ENCODE measurements around the gene SNF8.
"Not testable (repeated sequence)": the region's sequence is repeated elsewhere in the genome, so short reads cannot be mapped to it uniquely, and the experiment has no call there.

SNF8 gene

DNA sequence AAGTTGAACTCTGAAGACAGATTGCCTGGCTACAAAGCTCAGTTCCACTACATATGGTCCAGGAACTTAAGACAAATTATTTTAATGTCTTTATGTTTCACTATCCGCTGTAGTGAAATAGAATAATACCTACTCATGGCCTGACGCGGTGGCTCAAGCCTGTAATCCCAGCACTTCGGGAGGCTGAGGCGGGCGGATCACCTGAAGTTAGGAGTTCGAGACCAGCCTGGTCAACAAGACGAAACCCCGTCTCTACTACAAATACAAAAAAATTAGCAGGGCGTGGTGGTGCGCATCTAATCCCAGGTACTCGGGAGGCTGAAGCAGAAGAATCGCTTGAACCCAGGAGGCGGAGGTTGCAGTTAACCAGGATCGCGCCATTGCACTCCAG is 614 bp upstream of the SNF8 start:
- TF ChIP-seq ZFP37 (tag by site-specific recombination; IDR thresholded peaks at IDR 0.05), result 0 out of 2 replicates have a peak, but pooled peaks have one; percentile 1
- peaks cover 20 to 25% of the 10 kb centered on the region in 2 experiments; a peak in 2 of 3 replicates for H3K36me3 ChIP-seq (ENCODE audit: control insufficient read depth in 2 of 2, insufficient read depth in 1 of 2, low read length in 2 of 2)
- peak overlapping the region; percentile 69 for H3K4me3 ChIP-seq (ENCODE audit: low read depth, low read length)
- peak overlapping the region; percentile 76 for H3K27ac ChIP-seq (ENCODE audit: extremely low read depth, low read depth, low read length)
- CTCF ChIA-PET, result interaction anchor here (0.6 to 2.8 kb wide), 7 partner anchors 8 to 140 kb away, joined by 3 to 13 read pairs (median 4); no protein-coding TSS in a partner anchor
- H3K9me3 ChIP-seq (ENCODE audit: control insufficient read depth, insufficient read depth, low read depth, low read length); H3K4me1 ChIP-seq (ENCODE audit: control insufficient read depth, insufficient read depth, low read length): not testable (repeated sequence)
- POLR2A ChIA-PET, result interaction anchor here (0.6 to 2.5 kb wide), 24 partner anchors 8 to 1764 kb away, joined by 3 to 46 read pairs (median 4); partner anchors contain the start of genes ATP5MC1, GIP and IGF2BP1

DNA sequence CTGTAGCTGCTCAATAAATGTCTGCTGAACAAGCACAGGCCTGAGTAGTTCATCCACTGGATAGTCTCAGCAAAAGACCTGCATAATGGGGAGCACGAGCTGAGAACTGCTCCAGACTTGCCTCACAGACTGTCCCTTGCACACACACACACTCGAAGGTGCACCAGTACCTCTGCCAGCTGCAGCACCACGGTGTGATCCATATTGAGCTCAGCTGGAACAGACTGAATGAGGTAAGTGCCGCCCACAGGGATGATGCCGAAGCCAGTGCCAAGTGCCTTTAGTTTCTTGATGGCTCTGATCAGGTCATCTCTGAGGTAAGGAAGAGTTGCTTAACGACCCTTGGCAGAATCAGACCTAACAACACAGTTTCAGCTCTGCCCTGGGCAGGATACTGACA is 11.6 kb downstream of the SNF8 start:
- TF ChIP-seq ZFHX2 (tag by site-specific recombination; conservative IDR thresholded peaks at IDR 0.05) (0 out of 2 replicates have a peak, but pooled peaks have one; percentile 25), SP2 (tag by site-specific recombination; IDR thresholded peaks at IDR 0.05) (no peak), ZNF600 (tag by site-specific recombination; IDR thresholded peaks at IDR 0.05) (peak; percentile 36; the same call in 1 of the 2 replicates), ZFP41 (tag by site-specific recombination; IDR thresholded peaks at IDR 0.05; ENCODE audit: borderline replicate concordance) (no peak), ZBTB17 (tag by site-specific recombination; IDR thresholded peaks at IDR 0.05) (peak; percentile 60), TRIM28 (IDR thresholded peaks at IDR 0.05; ENCODE audit: borderline replicate concordance, low read length) (no peak)
- TF ChIP-seq, protein P1, sequence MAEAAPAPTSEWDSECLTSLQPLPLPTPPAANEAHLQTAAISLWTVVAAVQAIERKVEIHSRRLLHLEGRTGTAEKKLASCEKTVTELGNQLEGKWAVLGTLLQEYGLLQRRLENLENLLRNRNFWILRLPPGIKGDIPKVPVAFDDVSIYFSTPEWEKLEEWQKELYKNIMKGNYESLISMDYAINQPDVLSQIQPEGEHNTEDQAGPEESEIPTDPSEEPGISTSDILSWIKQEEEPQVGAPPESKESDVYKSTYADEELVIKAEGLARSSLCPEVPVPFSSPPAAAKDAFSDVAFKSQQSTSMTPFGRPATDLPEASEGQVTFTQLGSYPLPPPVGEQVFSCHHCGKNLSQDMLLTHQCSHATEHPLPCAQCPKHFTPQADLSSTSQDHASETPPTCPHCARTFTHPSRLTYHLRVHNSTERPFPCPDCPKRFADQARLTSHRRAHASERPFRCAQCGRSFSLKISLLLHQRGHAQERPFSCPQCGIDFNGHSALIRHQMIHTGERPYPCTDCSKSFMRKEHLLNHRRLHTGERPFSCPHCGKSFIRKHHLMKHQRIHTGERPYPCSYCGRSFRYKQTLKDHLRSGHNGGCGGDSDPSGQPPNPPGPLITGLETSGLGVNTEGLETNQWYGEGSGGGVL (tag by site-specific recombination; IDR thresholded peaks at IDR 0.05), result no peak
- TF ChIP-seq, protein P2, sequence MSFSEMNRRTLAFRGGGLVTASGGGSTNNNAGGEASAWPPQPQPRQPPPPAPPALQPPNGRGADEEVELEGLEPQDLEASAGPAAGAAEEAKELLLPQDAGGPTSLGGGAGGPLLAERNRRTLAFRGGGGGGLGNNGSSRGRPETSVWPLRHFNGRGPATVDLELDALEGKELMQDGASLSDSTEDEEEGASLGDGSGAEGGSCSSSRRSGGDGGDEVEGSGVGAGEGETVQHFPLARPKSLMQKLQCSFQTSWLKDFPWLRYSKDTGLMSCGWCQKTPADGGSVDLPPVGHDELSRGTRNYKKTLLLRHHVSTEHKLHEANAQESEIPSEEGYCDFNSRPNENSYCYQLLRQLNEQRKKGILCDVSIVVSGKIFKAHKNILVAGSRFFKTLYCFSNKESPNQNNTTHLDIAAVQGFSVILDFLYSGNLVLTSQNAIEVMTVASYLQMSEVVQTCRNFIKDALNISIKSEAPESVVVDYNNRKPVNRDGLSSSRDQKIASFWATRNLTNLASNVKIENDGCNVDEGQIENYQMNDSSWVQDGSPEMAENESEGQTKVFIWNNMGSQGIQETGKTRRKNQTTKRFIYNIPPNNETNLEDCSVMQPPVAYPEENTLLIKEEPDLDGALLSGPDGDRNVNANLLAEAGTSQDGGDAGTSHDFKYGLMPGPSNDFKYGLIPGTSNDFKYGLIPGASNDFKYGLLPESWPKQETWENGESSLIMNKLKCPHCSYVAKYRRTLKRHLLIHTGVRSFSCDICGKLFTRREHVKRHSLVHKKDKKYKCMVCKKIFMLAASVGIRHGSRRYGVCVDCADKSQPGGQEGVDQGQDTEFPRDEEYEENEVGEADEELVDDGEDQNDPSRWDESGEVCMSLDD (tag by site-specific recombination; IDR thresholded peaks at IDR 0.05), result no peak
- Histone ChIP-seq H3K9me3 (ENCODE audit: control insufficient read depth, insufficient read depth, low read depth, low read length) (no peaks in the 10 kb centered on the region), H3K27ac (ENCODE audit: extremely low read depth, low read depth, low read length) (no peak overlapping the region), H3K4me1 (ENCODE audit: control insufficient read depth, insufficient read depth, low read length) (peaks cover 3% of the 10 kb centered on the region; the same call in 1 of the 2 replicates), H3K4me3 (ENCODE audit: low read depth, low read length) (no peak overlapping the region), H3K36me3 (ENCODE audit: control insufficient read depth in 2 of 2, insufficient read depth in 1 of 2, low read length in 2 of 2) (peaks cover 79 to 94% of the 10 kb centered on the region in 2 experiments)
- POLR2A ChIA-PET, result interaction anchor here (1.0 to 2.8 kb wide), 3 partner anchors 11 to 40 kb away, joined by 3 to 11 read pairs (median 9); partner anchors contain the start of genes ATP5MC1 and SNF8
- CTCF ChIA-PET, result interaction anchor here (0.6 to 1.2 kb wide), 2 partner anchors 99 to 129 kb away, joined by 3 to 6 read pairs; no protein-coding TSS in a partner anchor

GRCh38 chr17:48930435-48930873 is 14.2 kb downstream of the SNF8 start:
- H3K4me1 ChIP-seq (ENCODE audit: control insufficient read depth, insufficient read depth, low read length), result peaks cover 3% of the 10 kb centered on the region; the same call in 1 of the 2 replicates
- TF ChIP-seq KLF9 (tag by site-specific recombination; IDR thresholded peaks at IDR 0.05; ENCODE audit: low read depth) (no peak), GLIS1 (tag by site-specific recombination; IDR thresholded peaks at IDR 0.05) (peak; percentile 53)
- peaks cover 78 to 97% of the 10 kb centered on the region in 2 experiments for H3K36me3 ChIP-seq (ENCODE audit: control insufficient read depth in 2 of 2, insufficient read depth in 1 of 2, low read length in 2 of 2)
- H3K27ac ChIP-seq (ENCODE audit: extremely low read depth, low read depth, low read length), result peak overlapping the region; percentile 52; the same call in 1 of the 2 replicates
- POLR2A ChIA-PET, result interaction anchor here (0.6 to 3.5 kb wide), 11 partner anchors 8 to 102 kb away, joined by 3 to 22 read pairs (median 7); partner anchors contain the start of genes ATP5MC1, IGF2BP1, SNF8 and UBE2Z
- CTCF ChIA-PET, result interaction anchor here (0.7 to 1.7 kb wide), 8 partner anchors 22 to 481 kb away, joined by 3 to 9 read pairs (median 3); partner anchors contain the start of gene UBE2Z
- no peak overlapping the region for H3K4me3 ChIP-seq (ENCODE audit: low read depth, low read length)
- H3K9me3 ChIP-seq (ENCODE audit: control insufficient read depth, insufficient read depth, low read depth, low read length), result no peaks in the 10 kb centered on the region

GRCh38 chr17:48929812-48930165 is 14.9 kb downstream of the SNF8 start:
- POLR2A ChIA-PET, result interaction anchor here (0.9 to 3.5 kb wide), 11 partner anchors 9 to 103 kb away, joined by 3 to 22 read pairs (median 4); partner anchors contain the start of genes ATP5MC1, IGF2BP1, SNF8 and UBE2Z
- CTCF ChIA-PET, result interaction anchor here (0.6 to 1.7 kb wide), 6 partner anchors 24 to 482 kb away, joined by 3 to 9 read pairs (median 3); no protein-coding TSS in a partner anchor
- no peak for TF ChIP-seq ZNF280D (tag by site-specific recombination; IDR thresholded peaks at IDR 0.05)
- TF ChIP-seq TRIM28 (IDR thresholded peaks at IDR 0.05; ENCODE audit: borderline replicate concordance, low read length), result no peak
- no peak for TF ChIP-seq ZNF701 (tag by site-specific recombination; IDR thresholded peaks at IDR 0.05)
- TF ChIP-seq ZNF677 (tag by site-specific recombination; IDR thresholded peaks at IDR 0.05), result no peak
- TF ChIP-seq SCRT2 (tag by site-specific recombination; IDR thresholded peaks at IDR 0.05), result no peak
- TF ChIP-seq ZNF529 (tag by site-specific recombination; IDR thresholded peaks at IDR 0.05; ENCODE audit: insufficient replicate concordance), result no peak
- TF ChIP-seq ZNF792 (tag by site-specific recombination; IDR thresholded peaks at IDR 0.05), result no peak

More at GRCh38 chr17:48929812-48930165, 14.9 kb downstream of the SNF8 start:
- Histone ChIP-seq H3K9me3 (ENCODE audit: control insufficient read depth, insufficient read depth, low read depth, low read length) (no peaks in the 10 kb centered on the region), H3K36me3 (ENCODE audit: control insufficient read depth in 2 of 2, insufficient read depth in 1 of 2, low read length in 2 of 2) (peaks cover 81 to 100% of the 10 kb centered on the region in 2 experiments), H3K27ac (ENCODE audit: extremely low read depth, low read depth, low read length) (peak overlapping the region; percentile 52), H3K4me1 (ENCODE audit: control insufficient read depth, insufficient read depth, low read length) (peaks cover 3% of the 10 kb centered on the region; the same call in 1 of the 2 replicates), H3K4me3 (ENCODE audit: low read depth, low read length) (no peak overlapping the region)

Measured in HEK293 (cell line).